A549 (cell line): ENCODE data around the gene CAV1. TPM values are rescaled to one million over a fixed set of nuclear protein-coding genes. Genes with fewer than 3 reads are reported as not detected.

Source experiments
- ATAC-seq, 2 experiments: fragments of 200-7000 bp in 1 of 2; fragments of >200 bp in 1 of 2; cut with Nextera tagmentation in 1 of 2; cut with Tn5 transposase in 1 of 2; 3 replicates each; pipeline versions ENCODE4 v1.8.0 to v1.9.1; 2018 to 2020; ENCODE audit warnings: mild to moderate bottlenecking in 1 of 2, moderate library complexity in 1 of 2
- CTCF ChIA-PET: fragments of 300-600 bp; sonication (Branson Sonifier 250); formaldehyde crosslinking; extraction: SDS; loops from one replicate; lab custom pipeline; 2021; ENCODE audit warnings: antibody characterized with exemption, inconsistent platforms; lab: Yijun Ruan, JAX
- POLR2A ChIA-PET: fragments of 350-600 bp; formaldehyde crosslinking; extraction: SDS; loops from one replicate; lab custom pipeline; 2021; ENCODE audit warnings: antibody characterized with exemption, inconsistent platforms; lab: Yijun Ruan, JAX
- DNase-seq, 2 experiments: peaks; one replicate each; pipeline versions ENCODE4 v3.0.0 to v3.0.0-alpha.2; 2011 to 2016; ENCODE audit warnings: low read depth in 1 of 2, low spot score in 1 of 2
- FAIRE-seq: peaks from 2 replicates; lab custom pipeline; 2011; peaks lifted over from hg19 to GRCh38; lab: Jason Lieb, UNC
- H3K27ac ChIP-seq, 2 experiments: fragments of >200 bp; sonication (Bioruptor Twin); formaldehyde crosslinking; 3 replicates each; pipeline ENCODE4 v1.5.1; 2016 to 2017
- H3K4me1 ChIP-seq: fragments of >200 bp; sonication (Bioruptor Twin); formaldehyde crosslinking; 3 replicates; pipeline ENCODE4 v1.6.1; 2016
- H3K4me2 ChIP-seq: fragments of >200 bp; sonication (Bioruptor Twin); formaldehyde crosslinking; 3 replicates; pipeline ENCODE4 v1.6.1; 2016
- H3K4me3 ChIP-seq: fragments of >200 bp; sonication (Bioruptor Twin); formaldehyde crosslinking; 3 replicates; pipeline ENCODE4 v1.5.1; 2016
- H3K9me3 ChIP-seq: fragments of >200 bp; sonication (Bioruptor Twin); formaldehyde crosslinking; 3 replicates; pipeline ENCODE4 v1.6.1; 2016
- BCL3 ChIP-seq: fragments of >200 bp; sonication (Bioruptor Twin); formaldehyde crosslinking; IDR thresholded peaks from 3 replicates; pipeline ENCODE4 v1.6.1; 2016
- CHD2 ChIP-seq: fragments of 150-350 bp; IDR thresholded peaks from 2 replicates; pipeline ENCODE4 v1.6.1; 2014; ENCODE audit warnings: low read length; ENCODE audit not compliant: partially characterized antibody
- EHF ChIP-seq: fragments of 250-450 bp; sonication (Bioruptor Pico); IDR thresholded peaks from 2 replicates; pipeline ENCODE4 v1.5.0; 2020; ENCODE audit warnings: mild to moderate bottlenecking
- ELK1 ChIP-seq: fragments of 150-350 bp; IDR thresholded peaks from 2 replicates; pipeline ENCODE4 v1.6.1; 2014; ENCODE audit warnings: low read depth, mild to moderate bottlenecking, low read length
- EP300 ChIP-seq, 2 experiments: fragments of >200 bp; sonication (Bioruptor Twin); formaldehyde crosslinking; IDR thresholded peaks; 2 replicates in 1 of 2; 3 replicates in 1 of 2; pipeline ENCODE4 v1.6.1; 2016 to 2017
- ESRRA ChIP-seq: fragments of 150-350 bp; IDR thresholded peaks from 2 replicates; pipeline ENCODE4 v1.6.1; 2014; ENCODE audit warnings: mild to moderate bottlenecking, low read length, borderline replicate concordance
- FOSB ChIP-seq: fragments of 250-450 bp; sonication (Bioruptor Pico); IDR thresholded peaks from 2 replicates; pipeline ENCODE4 v1.5.0; 2020; ENCODE audit warnings: mild to moderate bottlenecking, moderate library complexity
- FOSL2 ChIP-seq, 2 experiments: fragments of 450-650 bp in 1 of 2; fragments of >200 bp in 1 of 2; sonication (Bioruptor Twin) in 1 of 2; formaldehyde crosslinking; IDR thresholded peaks; 2 replicates each; pipeline versions ENCODE4 v1.5.0 to v1.6.1; 2016 to 2020; ENCODE audit warnings: mild to moderate bottlenecking in 1 of 2, moderate library complexity in 1 of 2
- GATA3 ChIP-seq: IDR thresholded peaks from 2 replicates; pipeline ENCODE4 v1.6.1; 2012; ENCODE audit warnings: borderline replicate concordance
- HEYL ChIP-seq: fragments of 250-450 bp; sonication (Bioruptor Pico); IDR thresholded peaks from 2 replicates; pipeline ENCODE4 v1.8.0; 2021; ENCODE audit warnings: mild to moderate bottlenecking, moderate library complexity
- HOXB13 ChIP-seq: fragments of 250-450 bp; sonication (Bioruptor Pico); IDR thresholded peaks from 2 replicates; pipeline ENCODE4 v1.5.0; 2020; ENCODE audit warnings: low read depth, mild to moderate bottlenecking, moderate library complexity
- HOXB5 ChIP-seq: fragments of 250-450 bp; sonication (Bioruptor Pico); IDR thresholded peaks from 2 replicates; pipeline ENCODE4 v1.5.0; 2020; ENCODE audit warnings: mild to moderate bottlenecking, moderate library complexity
- JUN ChIP-seq, 2 experiments: fragments of >200 bp; sonication (Bioruptor Twin); formaldehyde crosslinking; IDR thresholded peaks; 2 replicates in 1 of 2; 3 replicates in 1 of 2; pipeline ENCODE4 v1.6.1; 2016 to 2017
- JUNB ChIP-seq: fragments of >200 bp; sonication (Bioruptor Twin); formaldehyde crosslinking; IDR thresholded peaks from 2 replicates; pipeline ENCODE4 v1.6.1; 2016
- KDM1A ChIP-seq: fragments of 200-600 bp; sonication (generic); IDR thresholded peaks from 2 replicates; pipeline ENCODE4 v1.6.1; 2016; ENCODE audit warnings: low read depth, mild to moderate bottlenecking
- MAFK ChIP-seq: fragments of 450-650 bp; IDR thresholded peaks from 2 replicates; pipeline ENCODE4 v1.6.1; 2014; ENCODE audit not compliant: partially characterized antibody
- MAX ChIP-seq: IDR thresholded peaks from 2 replicates; pipeline ENCODE4 v1.6.1; 2012
- NR3C1 ChIP-seq: fragments of >200 bp; sonication (Bioruptor Twin); formaldehyde crosslinking; IDR thresholded peaks from 3 replicates; pipeline ENCODE4 v1.6.1; 2017
- PHF8 ChIP-seq: fragments of 200-600 bp; sonication (generic); IDR thresholded peaks from 2 replicates; pipeline ENCODE4 v1.6.1; 2016; ENCODE audit warnings: low read depth, mild to moderate bottlenecking, antibody characterized with exemption, moderate library complexity, borderline replicate concordance
- POLR2AphosphoS2 ChIP-seq: conservative IDR thresholded peaks from 2 replicates; pipeline ENCODE4 v1.6.1; 2012; ENCODE audit warnings: low read length, improper control_type of control experiment, inconsistent platforms
- SMC3 ChIP-seq: fragments of >200 bp; sonication (Bioruptor Twin); formaldehyde crosslinking; IDR thresholded peaks from 3 replicates; pipeline ENCODE4 v1.6.1; 2018; ENCODE audit warnings: inconsistent platforms
- SREBF2 ChIP-seq: fragments of 450-650 bp; IDR thresholded peaks from 2 replicates; pipeline ENCODE4 v1.6.1; 2014; ENCODE audit warnings: mild to moderate bottlenecking, moderate library complexity
- TP53 ChIP-seq: fragments of 250-450 bp; sonication (Bioruptor Pico); IDR thresholded peaks from 2 replicates; pipeline ENCODE4 v1.5.0; 2021; ENCODE audit warnings: mild to moderate bottlenecking, moderate library complexity
- ZC3H11A ChIP-seq: fragments of 450-650 bp; IDR thresholded peaks from 2 replicates; pipeline ENCODE4 v1.6.1; 2014; ENCODE audit warnings: antibody characterized with exemption, mild to moderate bottlenecking
- WGBS: methylation state at CpG from one replicate; pipeline ENCODE4 v1.1.6; 2017; ENCODE audit errors: missing lambda C conversion rate; 5-methylcytosine and 5-hydroxymethylcytosine counted together
- polyA plus RNA-seq, 4 experiments: library from polyadenylated mRNA; depleted of rRNA in 3 of 4; stranded (reverse); fragments of >200 nt; fragmentation: RNase III in 1 of 4; extraction: RNeasy Plus Mini Kit Qiagen cat#74134 plus additional on column Dnase treatment in 1 of 4; gene quantifications; 2 replicates in 3 of 4; 3 replicates in 1 of 4; pipeline ENCODE4 v1.2.3, GENCODE V29; 2011 to 2017
- TF ChIP-seq, protein P1 (sequence below): fragments of >200 bp; sonication (Bioruptor Twin); formaldehyde crosslinking; IDR thresholded peaks from 3 replicates; pipeline ENCODE4 v1.5.1; 2016
- TF ChIP-seq, protein P2 (sequence below): fragments of 250-450 bp; sonication (Bioruptor Pico); IDR thresholded peaks from 2 replicates; pipeline ENCODE4 v1.5.0; 2021; ENCODE audit warnings: mild to moderate bottlenecking, moderate library complexity, borderline replicate concordance
- TF ChIP-seq, protein P3 (sequence below): fragments of 250-450 bp; sonication (Bioruptor Pico); IDR thresholded peaks from 2 replicates; pipeline ENCODE4 v1.5.0; 2020; ENCODE audit warnings: low read depth, mild to moderate bottlenecking, moderate library complexity

Gene CAV1
- polyA plus RNA-seq, 2 of the 4 experiments (the other 2 are of a cell fraction), result 365 to 493 TPM

DNA sequence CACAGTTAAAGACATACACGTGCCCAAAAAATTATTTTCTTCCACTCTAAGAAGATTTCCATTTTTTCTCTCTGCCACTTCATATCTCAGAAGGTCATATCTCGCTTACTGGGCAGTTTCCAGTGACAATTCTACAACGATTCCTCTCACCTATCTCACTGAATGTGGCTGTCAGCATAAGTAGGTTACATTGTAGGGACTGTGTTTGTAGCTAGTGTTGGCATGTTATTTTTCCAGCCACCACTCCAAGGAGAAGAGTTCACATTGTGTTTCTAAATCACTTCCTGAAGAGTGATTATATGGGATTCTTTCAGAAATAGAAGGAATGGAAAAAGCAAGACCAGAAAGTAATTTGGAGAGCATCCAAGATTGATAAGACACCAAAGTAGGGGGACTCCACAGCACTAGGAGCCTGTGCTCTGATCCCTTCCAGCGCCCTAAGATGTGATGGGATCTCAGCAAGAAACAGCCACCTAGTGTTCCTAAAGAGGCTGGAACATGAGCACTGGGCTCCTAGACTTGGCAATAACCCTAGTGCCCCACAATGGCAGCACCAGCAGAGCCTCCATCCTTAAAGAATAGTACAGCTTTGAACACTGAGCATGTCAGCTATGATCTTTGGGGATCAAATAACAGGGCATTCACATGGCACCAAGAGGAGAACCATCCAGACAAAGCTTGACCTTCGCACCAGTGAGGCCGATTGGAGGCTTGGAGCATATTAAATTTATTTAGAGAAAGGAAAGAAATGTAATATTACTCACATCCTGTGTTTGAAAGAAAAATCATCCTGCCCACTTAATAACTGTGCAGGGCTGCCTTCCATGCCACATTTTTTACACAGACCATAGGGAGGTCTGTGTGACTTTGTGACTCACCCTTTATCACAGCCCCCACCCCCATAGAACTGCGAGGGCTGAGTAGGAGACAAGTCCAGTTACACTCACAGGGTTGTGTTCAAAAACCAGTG is 51.8 kb downstream of the CAV1 start:
- WGBS, result 48% methylated on average over 7 of the region's 7 CpGs
- H3K27ac ChIP-seq, result peak overlapping the region; percentile 79 to 85
- DNase-seq (peak in 1 of 2 experiments; percentile 67), FAIRE-seq (no peak), ATAC-seq (peak; percentile 81 to 89)
- CTCF ChIA-PET, result interaction anchor here (0.6 to 2.5 kb wide), 10 partner anchors 10 to 318 kb away, joined by 3 to 12 read pairs (median 4); partner anchors contain the start of gene CAV1
- H3K4me1 ChIP-seq, result peaks cover 62% of the 10 kb centered on the region
- POLR2A ChIA-PET, result interaction anchor here (0.9 to 1.5 kb wide), 2 partner anchors 13 to 50 kb away, joined by 3 to 5 read pairs; no protein-coding TSS in a partner anchor
- no peaks in the 10 kb centered on the region for H3K9me3 ChIP-seq
- no peak overlapping the region for H3K4me3 ChIP-seq
- peak overlapping the region; percentile 60 for H3K4me2 ChIP-seq
- TF ChIP-seq HOXB5 (CRISPR knock-in tag), result 0 out of 2 replicates have a peak, but pooled peaks have one; percentile 3
- no peak for TF ChIP-seq FOSB (CRISPR knock-in tag)
- TF ChIP-seq, protein P1, sequence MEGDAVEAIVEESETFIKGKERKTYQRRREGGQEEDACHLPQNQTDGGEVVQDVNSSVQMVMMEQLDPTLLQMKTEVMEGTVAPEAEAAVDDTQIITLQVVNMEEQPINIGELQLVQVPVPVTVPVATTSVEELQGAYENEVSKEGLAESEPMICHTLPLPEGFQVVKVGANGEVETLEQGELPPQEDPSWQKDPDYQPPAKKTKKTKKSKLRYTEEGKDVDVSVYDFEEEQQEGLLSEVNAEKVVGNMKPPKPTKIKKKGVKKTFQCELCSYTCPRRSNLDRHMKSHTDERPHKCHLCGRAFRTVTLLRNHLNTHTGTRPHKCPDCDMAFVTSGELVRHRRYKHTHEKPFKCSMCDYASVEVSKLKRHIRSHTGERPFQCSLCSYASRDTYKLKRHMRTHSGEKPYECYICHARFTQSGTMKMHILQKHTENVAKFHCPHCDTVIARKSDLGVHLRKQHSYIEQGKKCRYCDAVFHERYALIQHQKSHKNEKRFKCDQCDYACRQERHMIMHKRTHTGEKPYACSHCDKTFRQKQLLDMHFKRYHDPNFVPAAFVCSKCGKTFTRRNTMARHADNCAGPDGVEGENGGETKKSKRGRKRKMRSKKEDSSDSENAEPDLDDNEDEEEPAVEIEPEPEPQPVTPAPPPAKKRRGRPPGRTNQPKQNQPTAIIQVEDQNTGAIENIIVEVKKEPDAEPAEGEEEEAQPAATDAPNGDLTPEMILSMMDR, result no peak
- peak; percentile 73 for TF ChIP-seq JUNB
- TF ChIP-seq SREBF2, result no peak
- TF ChIP-seq POLR2AphosphoS2, result no peak
- TF ChIP-seq PHF8, result no peak
- peak; percentile 66 for TF ChIP-seq FOSL2 (IDR thresholded peaks at IDR 0.05)
- peak; percentile 75 for TF ChIP-seq FOSL2 (CRISPR knock-in tag; IDR thresholded peaks at IDR 0.05)
- no peak for TF ChIP-seq EHF (CRISPR knock-in tag)
- TF ChIP-seq KDM1A, result no peak
- TF ChIP-seq JUN (IDR thresholded peaks at IDR 0.05), result peak; percentile 23 to 47; a peak in 1 of 5 replicates
- no peak for TF ChIP-seq ELK1
- TF ChIP-seq EP300 (IDR thresholded peaks at IDR 0.05), result peak in 1 of 2 experiments; percentile 38; a peak in 1 of 5 replicates
- TF ChIP-seq TP53 (CRISPR knock-in tag), result no peak
- no peak for TF ChIP-seq HOXB13 (CRISPR knock-in tag)
- TF ChIP-seq, protein P2, sequence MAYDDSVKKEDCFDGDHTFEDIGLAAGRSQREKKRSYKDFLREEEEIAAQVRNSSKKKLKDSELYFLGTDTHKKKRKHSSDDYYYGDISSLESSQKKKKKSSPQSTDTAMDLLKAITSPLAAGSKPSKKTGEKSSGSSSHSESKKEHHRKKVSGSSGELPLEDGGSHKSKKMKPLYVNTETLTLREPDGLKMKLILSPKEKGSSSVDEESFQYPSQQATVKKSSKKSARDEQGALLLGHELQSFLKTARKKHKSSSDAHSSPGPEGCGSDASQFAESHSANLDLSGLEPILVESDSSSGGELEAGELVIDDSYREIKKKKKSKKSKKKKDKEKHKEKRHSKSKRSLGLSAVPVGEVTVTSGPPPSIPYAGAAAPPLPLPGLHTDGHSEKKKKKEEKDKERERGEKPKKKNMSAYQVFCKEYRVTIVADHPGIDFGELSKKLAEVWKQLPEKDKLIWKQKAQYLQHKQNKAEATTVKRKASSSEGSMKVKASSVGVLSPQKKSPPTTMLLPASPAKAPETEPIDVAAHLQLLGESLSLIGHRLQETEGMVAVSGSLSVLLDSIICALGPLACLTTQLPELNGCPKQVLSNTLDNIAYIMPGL (CRISPR knock-in tag), result no peak
- TF ChIP-seq CHD2, result no peak
- TF ChIP-seq ESRRA, result no peak
- no peak for TF ChIP-seq HEYL (CRISPR knock-in tag)
- TF ChIP-seq GATA3, result peak; percentile 54; the same call in 1 of the 2 replicates
- no peak for TF ChIP-seq ZC3H11A
- peak; percentile 54 for TF ChIP-seq MAFK
- no peak for TF ChIP-seq NR3C1
- no peak for TF ChIP-seq BCL3
- 0 out of 3 replicates have a peak, but pooled peaks have one; percentile 7 for TF ChIP-seq SMC3
- TF ChIP-seq, protein P3, sequence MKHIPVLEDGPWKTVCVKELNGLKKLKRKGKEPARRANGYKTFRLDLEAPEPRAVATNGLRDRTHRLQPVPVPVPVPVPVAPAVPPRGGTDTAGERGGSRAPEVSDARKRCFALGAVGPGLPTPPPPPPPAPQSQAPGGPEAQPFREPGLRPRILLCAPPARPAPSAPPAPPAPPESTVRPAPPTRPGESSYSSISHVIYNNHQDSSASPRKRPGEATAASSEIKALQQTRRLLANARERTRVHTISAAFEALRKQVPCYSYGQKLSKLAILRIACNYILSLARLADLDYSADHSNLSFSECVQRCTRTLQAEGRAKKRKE (CRISPR knock-in tag), result no peak; the same call in 1 of the 2 replicates
- TF ChIP-seq MAX, result peak; percentile 65
